NT2/D1 (cell line): ENCODE results near the gene OR2T27.
"Not testable (repeated sequence)": the region's sequence is repeated elsewhere in the genome, so short reads cannot be mapped to it uniquely, and the experiment has no call there.

Experiments
- SUZ12 ChIP-seq: IDR thresholded peaks from 2 replicates; pipeline ENCODE4 v1.6.1; 2011; ENCODE audit not compliant: insufficient read length, insufficient read depth; ENCODE audit errors: extremely low read depth
- YY1 ChIP-seq: IDR thresholded peaks from 2 replicates; pipeline ENCODE4 v1.6.1; 2011; ENCODE audit not compliant: insufficient read length, insufficient read depth
- ZNF274 ChIP-seq: IDR thresholded peaks from 2 replicates; pipeline ENCODE4 v1.6.1; 2011; ENCODE audit warnings: mild to moderate bottlenecking, low read depth, low read length

- TF ChIP-seq ZNF274, YY1, SUZ12: not testable (repeated sequence)
These were observed at the start of gene OR2T27 for GRCh38 chr1:248655354-248655753.
